Neuronal stem cell (in vitro differentiated cells): ENCODE measurements around the gene HDAC1.

ENCODE experiments used
- DNase-seq: peaks from one replicate; pipeline ENCODE4 v3.0.0-alpha.2; 2013; ENCODE audit warnings: low spot score
- H2AFZ ChIP-seq: one replicate; pipeline ENCODE4 v1.6.1; 2013; ENCODE audit warnings: mild to moderate bottlenecking, low read length, inconsistent platforms
- H2AK5ac ChIP-seq: 2 replicates; pipeline ENCODE4 v1.6.1; 2013; ENCODE audit warnings: low read depth, mild to moderate bottlenecking, inconsistent platforms, low read length, moderate library complexity, mixed read lengths
- H2BK120ac ChIP-seq: 2 replicates; pipeline ENCODE4 v1.6.1; 2013; ENCODE audit warnings: low read depth, mild to moderate bottlenecking, inconsistent platforms, low read length, moderate library complexity, mixed read lengths
- H2BK12ac ChIP-seq: one replicate; pipeline ENCODE4 v1.6.1; 2013; ENCODE audit warnings: low read length, inconsistent platforms
- H2BK15ac ChIP-seq: 2 replicates; pipeline ENCODE4 v1.6.1; 2013; ENCODE audit warnings: mild to moderate bottlenecking, low read length, inconsistent platforms, mixed read lengths
- H2BK5ac ChIP-seq: one replicate; pipeline ENCODE4 v1.6.1; 2013; ENCODE audit warnings: inconsistent platforms, mild to moderate bottlenecking, low read length, moderate library complexity
- H3K14ac ChIP-seq: one replicate; pipeline ENCODE4 v1.6.1; 2013; ENCODE audit warnings: low read length, inconsistent platforms
- H3K18ac ChIP-seq: 2 replicates; pipeline ENCODE4 v1.6.1; 2013; ENCODE audit warnings: low read length, inconsistent platforms
- H3K23ac ChIP-seq: 2 replicates; pipeline ENCODE4 v1.6.1; 2013; ENCODE audit warnings: low read depth, mild to moderate bottlenecking, mixed read lengths, low read length, inconsistent platforms; ENCODE audit not compliant: poor library complexity
- H3K27ac ChIP-seq: replicated peaks from 3 replicates; pipeline ENCODE4 v1.5.1; 2013; ENCODE audit warnings: low read length, inconsistent platforms
- H3K27me3 ChIP-seq, 3 experiments: 2 replicates each; pipeline ENCODE4 v1.6.1; 2013; ENCODE audit warnings: low read length in 3 of 3, mild to moderate bottlenecking in 2 of 3, inconsistent platforms in 1 of 3, low read depth in 1 of 3, mixed read lengths in 1 of 3, moderate library complexity in 1 of 3; ENCODE audit not compliant: control insufficient read depth in 3 of 3, insufficient read depth in 3 of 3
- H3K36me3 ChIP-seq, 2 donors: replicated peaks in 1 of 2; 2 replicates each; pipeline ENCODE4 v1.6.1; 2013; ENCODE audit warnings: low read length in 2 of 2; ENCODE audit not compliant: control insufficient read depth in 2 of 2, insufficient read depth in 2 of 2
- H3K4ac ChIP-seq: 2 replicates; pipeline ENCODE4 v1.6.1; 2013; ENCODE audit warnings: inconsistent platforms, mild to moderate bottlenecking, low read length, moderate library complexity
- H3K4me1 ChIP-seq, 2 donors: 1 replicate in 1 of 2; 2 replicates in 1 of 2; pipeline ENCODE4 v1.6.1; 2013; ENCODE audit warnings: low read length in 2 of 2, low read depth in 1 of 2; ENCODE audit not compliant: control insufficient read depth in 2 of 2, insufficient read depth in 1 of 2
- H3K4me2 ChIP-seq: one replicate; pipeline ENCODE4 v1.6.1; 2013; ENCODE audit warnings: mild to moderate bottlenecking, low read length, inconsistent platforms; ENCODE audit not compliant: insufficient read depth, poor library complexity, severe bottlenecking
- H3K4me3 ChIP-seq, 2 donors: 2 replicates each; pipeline ENCODE4 v1.5.1; 2013; ENCODE audit warnings: low read length in 2 of 2, mild to moderate bottlenecking in 2 of 2, inconsistent platforms in 1 of 2, moderate library complexity in 1 of 2
- H3K79me1 ChIP-seq: one replicate; pipeline ENCODE4 v1.6.1; 2013; ENCODE audit warnings: low read depth, mild to moderate bottlenecking, inconsistent platforms, low read length, moderate library complexity
- H3K9ac ChIP-seq: one replicate; pipeline ENCODE4 v1.6.1; 2013; ENCODE audit warnings: mild to moderate bottlenecking, low read depth, low read length, inconsistent platforms; ENCODE audit not compliant: poor library complexity
- H3K9me3 ChIP-seq, 2 donors: replicated peaks in 1 of 2; 2 replicates each; pipeline versions ENCODE3 to v1.6.1; 2013; ENCODE audit warnings: low read length in 2 of 2, mild to moderate bottlenecking in 2 of 2, inconsistent platforms in 1 of 2, low read depth in 1 of 2, mixed read lengths in 1 of 2, moderate library complexity in 1 of 2; ENCODE audit not compliant: control insufficient read depth in 2 of 2, insufficient read depth in 1 of 2
- H4K8ac ChIP-seq: one replicate; pipeline ENCODE4 v1.6.1; 2013; ENCODE audit warnings: low read depth, mild to moderate bottlenecking, inconsistent platforms, low read length, moderate library complexity
- H4K91ac ChIP-seq: one replicate; pipeline ENCODE4 v1.6.1; 2013; ENCODE audit warnings: low read length, low read depth, mild to moderate bottlenecking, inconsistent platforms; ENCODE audit not compliant: poor library complexity
- WGBS, 2 donors: extraction: QIAGEN DNeasy Blood & Tissue Kit; methylation state at CpG; one replicate each; pipeline ENCODE4 v1.1.7; 2013; ENCODE audit warnings: missing lambda C conversion rate in 2 of 2, mixed read lengths in 1 of 2; ENCODE audit not compliant: insufficient read length in 2 of 2, insufficient replicate concordance in 1 of 2; ENCODE audit errors: extremely low coverage in 2 of 2; 5-methylcytosine and 5-hydroxymethylcytosine counted together

Gene HDAC1

DNA sequence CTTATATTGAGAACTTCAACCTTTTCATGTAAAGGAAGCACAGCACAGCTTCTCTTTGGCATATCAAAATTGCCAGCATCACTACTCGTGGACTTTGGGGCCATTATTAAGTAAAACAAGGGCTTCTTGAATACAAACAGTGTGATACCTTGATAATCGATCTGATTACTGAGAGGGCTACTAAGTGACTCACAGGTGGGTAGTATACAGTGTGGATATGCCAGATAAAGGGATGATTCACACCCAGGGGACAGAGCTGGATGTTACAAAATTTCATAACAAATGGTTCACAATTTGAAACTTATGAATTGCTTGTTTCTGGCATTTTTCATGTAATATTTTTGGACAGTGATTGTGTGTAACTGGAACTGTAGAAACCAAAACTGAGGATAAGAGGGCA is 15.4 kb downstream of the HDAC1 start:
- Histone ChIP-seq H3K18ac (no peak overlapping the region), H2BK120ac (no peak overlapping the region), H3K9me3 (peaks cover 0 to 24% of the 10 kb centered on the region in 2 donors), H3K27ac (no peak overlapping the region), H3K79me1 (peaks cover 2% of the 10 kb centered on the region), H2BK5ac (no peak overlapping the region), H2AFZ (no peak overlapping the region), H2BK15ac (no peak overlapping the region), H3K23ac (no peak overlapping the region), H3K4me1 (no peaks in the 10 kb centered on the region), H3K4me3 (no peak overlapping the region), H3K14ac (no peak overlapping the region), H2AK5ac (no peak overlapping the region), H2BK12ac (no peak overlapping the region), H3K9ac (no peak overlapping the region), H3K4ac (no peak overlapping the region), H4K91ac (no peak overlapping the region), H4K8ac (no peak overlapping the region), H3K27me3 (no peaks in the 10 kb centered on the region), H3K4me2 (no peak overlapping the region), H3K36me3 (peaks cover 18 to 53% of the 10 kb centered on the region in 2 donors)
- no peak for DNase-seq
- WGBS, 2 donors = no CpG with 5 or more reads among the region's 2 CpGs

DNA sequence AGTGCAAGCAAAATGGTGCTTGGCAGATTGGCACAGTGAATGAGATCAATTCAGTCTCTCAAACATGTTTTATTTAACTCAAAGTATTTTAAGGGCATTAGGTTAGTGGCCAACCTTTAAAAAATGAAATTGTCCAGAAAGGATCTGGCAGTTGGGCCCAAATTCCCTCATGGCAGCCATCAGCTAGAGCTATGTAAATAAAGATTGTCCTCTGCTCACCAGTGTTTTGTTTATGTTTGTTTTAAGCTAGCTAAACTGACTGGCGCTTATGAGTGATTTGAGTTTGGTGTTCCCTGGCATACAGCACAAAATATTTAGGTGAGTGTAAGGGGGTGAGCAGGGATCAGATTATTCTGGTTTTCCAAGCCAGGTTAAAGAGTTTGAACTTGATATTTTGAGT is 18.1 kb downstream of the HDAC1 start:
- no peak overlapping the region for H3K4me3 ChIP-seq
- H2AK5ac ChIP-seq = no peak overlapping the region
- no peak overlapping the region for H3K14ac ChIP-seq
- peaks cover 0 to 10% of the 10 kb centered on the region in 2 donors for H3K9me3 ChIP-seq
- H2BK5ac ChIP-seq = no peak overlapping the region
- no peak overlapping the region for H3K18ac ChIP-seq
- WGBS, 2 donors = no CpG with 5 or more reads among the region's 1 CpG
- H3K9ac ChIP-seq = no peak overlapping the region
- H3K79me1 ChIP-seq = peaks cover 4% of the 10 kb centered on the region
- no peak overlapping the region for H2BK120ac ChIP-seq
- no peak overlapping the region for H2AFZ ChIP-seq
- H3K23ac ChIP-seq = no peak overlapping the region
- H3K27ac ChIP-seq = no peak overlapping the region
- no peak overlapping the region for H3K4me2 ChIP-seq
- H4K8ac ChIP-seq = no peak overlapping the region
- H3K4ac ChIP-seq = no peak overlapping the region
- H2BK12ac ChIP-seq = no peak overlapping the region
- H3K27me3 ChIP-seq = no peaks in the 10 kb centered on the region
- DNase-seq = no peak
- H3K36me3 ChIP-seq = peaks cover 3 to 31% of the 10 kb centered on the region in 2 donors
- H2BK15ac ChIP-seq = no peak overlapping the region
- no peak overlapping the region for H4K91ac ChIP-seq
- no peaks in the 10 kb centered on the region for H3K4me1 ChIP-seq

GRCh38 chr1:32311709-32312393 is 20.0 kb downstream of the HDAC1 start:
- H4K91ac ChIP-seq = no peak overlapping the region
- H3K23ac ChIP-seq = no peak overlapping the region
- H3K27ac ChIP-seq = no peak overlapping the region
- H2AFZ ChIP-seq = no peak overlapping the region
- no peak overlapping the region for H2BK12ac ChIP-seq
- no peak overlapping the region for H2BK5ac ChIP-seq
- peaks cover 3 to 21% of the 10 kb centered on the region in 2 donors for H3K36me3 ChIP-seq
- WGBS, 2 donors = no CpG with 5 or more reads among the region's 2 CpGs
- no peak overlapping the region for H3K18ac ChIP-seq
- DNase-seq = no peak
- no peaks in the 10 kb centered on the region for H3K9me3 ChIP-seq
- no peaks in the 10 kb centered on the region for H3K4me1 ChIP-seq
- no peak overlapping the region for H3K14ac ChIP-seq
- H2BK15ac ChIP-seq = no peak overlapping the region
- peaks cover 4% of the 10 kb centered on the region for H3K79me1 ChIP-seq
- H4K8ac ChIP-seq = no peak overlapping the region
- H3K4me2 ChIP-seq = no peak overlapping the region
- no peaks in the 10 kb centered on the region for H3K27me3 ChIP-seq
- H3K9ac ChIP-seq = no peak overlapping the region
- H2AK5ac ChIP-seq = no peak overlapping the region
- no peak overlapping the region for H3K4me3 ChIP-seq
- H2BK120ac ChIP-seq = no peak overlapping the region
- H3K4ac ChIP-seq = no peak overlapping the region

DNA sequence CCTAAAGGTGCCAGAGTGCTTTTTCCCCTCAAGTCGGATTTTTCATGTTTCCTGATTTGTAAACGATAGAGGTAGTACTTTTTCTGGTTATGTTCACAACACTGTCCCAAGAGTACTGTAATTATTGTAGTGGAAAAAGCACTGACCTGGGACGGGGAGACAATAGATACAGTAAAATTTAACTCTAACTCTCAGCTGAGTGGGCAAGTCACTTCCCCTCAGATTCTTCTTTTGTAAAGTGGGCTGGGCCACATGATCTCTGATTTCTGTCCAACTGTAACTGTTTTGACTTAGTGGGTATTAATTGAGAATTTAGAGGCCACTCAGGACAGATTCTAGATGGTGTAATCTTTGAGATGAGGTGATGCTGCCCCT is 25.0 kb downstream of the HDAC1 start:
- H3K4me3 ChIP-seq = no peak overlapping the region
- peaks cover 2% of the 10 kb centered on the region for H3K79me1 ChIP-seq
- no peak overlapping the region for H3K27ac ChIP-seq
- H3K36me3 ChIP-seq = peaks cover 6 to 54% of the 10 kb centered on the region in 2 donors
- H2BK15ac ChIP-seq = no peak overlapping the region
- H3K4ac ChIP-seq = no peak overlapping the region
- H4K8ac ChIP-seq = no peak overlapping the region
- H2AFZ ChIP-seq = no peak overlapping the region
- no peak overlapping the region for H3K14ac ChIP-seq
- H3K4me2 ChIP-seq = no peak overlapping the region
- H2BK5ac ChIP-seq = no peak overlapping the region
- H3K4me1 ChIP-seq = no peaks in the 10 kb centered on the region
- no CpG with 5 or more reads among the region's 3 CpGs for WGBS, 2 donors
- no peak overlapping the region for H2AK5ac ChIP-seq
- no peak overlapping the region for H2BK12ac ChIP-seq
- DNase-seq = no peak
- no peak overlapping the region for H3K23ac ChIP-seq
- no peaks in the 10 kb centered on the region for H3K9me3 ChIP-seq
- H4K91ac ChIP-seq = no peak overlapping the region
- H3K27me3 ChIP-seq = no peaks in the 10 kb centered on the region
- H3K18ac ChIP-seq = no peak overlapping the region
- no peak overlapping the region for H2BK120ac ChIP-seq
- H3K9ac ChIP-seq = no peak overlapping the region
